Measurements from ENCODE around the gene NKD1.

The NKD1 gene

GRCh38 chr16:50613281-50613963 is 65.2 kb downstream of the NKD1 start:
- Mint-ChIP-seq H3K36me3 (ENCODE audit: low read depth) (no peaks in the 10 kb centered on the region), H3K4me3 (no peak overlapping the region), H3K27ac (no peak overlapping the region), H3K4me1 (ENCODE audit: low read depth) (peaks cover 5% of the 10 kb centered on the region), H3K9me3 (no peaks in the 10 kb centered on the region), H3K27me3 (ENCODE audit: low read depth) (no peaks in the 10 kb centered on the region)
- no peak for DNase-seq (ENCODE audit: low spot score)

DNA sequence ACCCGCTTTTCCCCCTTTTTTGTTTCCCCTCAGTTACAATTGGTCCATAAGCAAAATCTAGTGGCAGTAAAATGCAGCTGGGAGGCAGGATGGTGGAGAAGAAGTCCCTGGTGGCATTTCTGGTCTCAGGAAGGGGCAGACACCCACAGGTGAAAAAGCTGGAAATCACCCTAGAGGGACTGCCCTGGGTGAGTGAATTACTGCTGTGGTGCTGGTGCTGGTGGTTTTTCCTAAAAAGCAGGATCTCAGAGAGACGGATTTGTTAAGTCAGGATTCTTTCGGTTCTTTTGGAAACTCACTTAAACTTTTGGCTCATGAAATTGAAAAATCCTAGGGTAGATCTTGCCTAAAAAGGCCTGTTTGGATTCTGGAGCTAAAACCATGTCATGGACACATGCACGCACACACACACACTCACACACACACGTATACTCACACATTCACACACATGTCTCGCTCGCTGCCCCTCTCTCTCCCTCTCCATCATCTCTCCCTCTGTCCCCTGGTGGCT is 65.8 kb downstream of the NKD1 start:
- no peak for DNase-seq (ENCODE audit: low spot score)
- Mint-ChIP-seq H3K4me1 (ENCODE audit: low read depth) (peaks cover 5% of the 10 kb centered on the region), H3K36me3 (ENCODE audit: low read depth) (no peaks in the 10 kb centered on the region), H3K9me3 (no peaks in the 10 kb centered on the region), H3K27ac (no peak overlapping the region), H3K4me3 (no peak overlapping the region), H3K27me3 (ENCODE audit: low read depth) (no peaks in the 10 kb centered on the region)

- Mint-ChIP-seq H3K27ac (no peak overlapping the region), H3K27me3 (ENCODE audit: low read depth) (no peaks in the 10 kb centered on the region), H3K4me1 (ENCODE audit: low read depth) (peaks cover 5% of the 10 kb centered on the region), H3K9me3 (no peaks in the 10 kb centered on the region), H3K36me3 (ENCODE audit: low read depth) (no peaks in the 10 kb centered on the region), H3K4me3 (no peak overlapping the region)
- no peak for DNase-seq (ENCODE audit: low spot score)
These were observed 66.9 kb downstream of the NKD1 start for GRCh38 chr16:50614955-50615724.

DNA sequence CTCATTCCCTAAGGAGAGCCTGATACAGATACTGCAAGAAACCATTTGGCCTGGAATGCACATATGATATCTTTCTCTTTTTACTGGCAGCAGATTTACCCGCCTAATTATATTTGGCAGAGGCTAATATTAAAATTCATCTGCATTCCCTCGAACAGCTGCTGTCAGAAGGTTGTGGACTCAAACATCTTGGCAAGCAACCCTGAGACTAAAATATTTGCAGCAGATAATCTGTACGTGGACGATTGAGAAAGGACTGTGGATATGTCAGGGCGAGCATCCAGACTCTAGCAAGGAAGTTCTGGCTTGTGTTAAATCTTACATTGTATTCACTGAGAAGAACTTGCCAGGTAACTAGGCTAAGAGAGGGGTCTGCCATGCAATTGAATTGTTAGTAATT is 67.7 kb downstream of the NKD1 start:
- H3K4me1 Mint-ChIP-seq (ENCODE audit: low read depth): peaks cover 5% of the 10 kb centered on the region
- DNase-seq (ENCODE audit: low spot score): no peak
- no peak overlapping the region for H3K4me3 Mint-ChIP-seq
- no peaks in the 10 kb centered on the region for H3K9me3 Mint-ChIP-seq
- H3K36me3 Mint-ChIP-seq (ENCODE audit: low read depth): no peaks in the 10 kb centered on the region
- no peaks in the 10 kb centered on the region for H3K27me3 Mint-ChIP-seq (ENCODE audit: low read depth)
- no peak overlapping the region for H3K27ac Mint-ChIP-seq

- peaks cover 5% of the 10 kb centered on the region for H3K4me1 Mint-ChIP-seq (ENCODE audit: low read depth)
- no peaks in the 10 kb centered on the region for H3K9me3 Mint-ChIP-seq
- no peaks in the 10 kb centered on the region for H3K27me3 Mint-ChIP-seq (ENCODE audit: low read depth)
- no peak overlapping the region for H3K4me3 Mint-ChIP-seq
- H3K27ac Mint-ChIP-seq: no peak overlapping the region
- no peaks in the 10 kb centered on the region for H3K36me3 Mint-ChIP-seq (ENCODE audit: low read depth)
- no peak for DNase-seq (ENCODE audit: low spot score)
These were observed 68.2 kb downstream of the NKD1 start for GRCh38 chr16:50616386-50616785.

DNA sequence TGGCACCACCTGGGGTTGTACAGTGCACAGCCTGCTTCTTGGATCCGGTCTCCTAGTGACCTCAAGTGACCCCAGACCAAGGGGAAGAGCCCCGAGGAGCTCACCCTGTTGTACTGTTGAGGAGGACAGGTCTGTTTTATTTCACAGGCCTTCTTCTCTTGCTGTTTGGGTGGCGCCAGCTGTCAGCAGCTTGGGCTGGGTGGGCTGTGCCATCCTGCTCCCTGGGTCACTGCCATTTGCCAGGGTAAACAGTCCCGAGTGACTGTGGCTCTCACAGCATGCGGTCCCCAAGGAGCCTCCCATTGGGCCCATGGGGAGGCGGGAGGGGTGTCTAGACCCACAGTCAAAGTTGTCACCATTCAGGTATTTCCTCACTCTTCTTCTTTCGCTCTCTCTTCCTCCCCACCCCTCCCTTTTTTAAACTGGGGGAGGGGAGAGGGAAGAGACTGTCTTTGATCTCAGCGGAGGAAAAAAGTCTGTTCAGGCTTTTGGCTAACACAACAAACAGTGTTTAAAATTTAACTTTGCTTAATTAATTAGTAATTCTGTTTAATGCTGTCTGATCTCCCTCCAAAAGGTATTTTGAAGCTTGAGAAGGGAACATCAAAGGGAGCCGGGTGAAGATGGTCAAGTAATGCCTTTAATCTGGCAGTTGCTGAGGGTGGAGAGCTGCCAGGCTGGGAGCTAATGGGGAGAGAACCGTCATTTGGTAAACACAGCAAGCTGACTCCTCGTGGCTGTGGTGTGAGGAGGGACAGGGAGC is 68.9 kb downstream of the NKD1 start:
- Mint-ChIP-seq H3K4me1 (ENCODE audit: low read depth) (peaks cover 3% of the 10 kb centered on the region), H3K9me3 (no peaks in the 10 kb centered on the region), H3K27me3 (ENCODE audit: low read depth) (no peaks in the 10 kb centered on the region), H3K27ac (no peak overlapping the region), H3K36me3 (ENCODE audit: low read depth) (no peaks in the 10 kb centered on the region), H3K4me3 (no peak overlapping the region)
- DNase-seq (ENCODE audit: low spot score): no peak

- DNase-seq (ENCODE audit: low spot score): no peak
- Mint-ChIP-seq H3K4me1 (ENCODE audit: low read depth) (peaks cover 3% of the 10 kb centered on the region), H3K36me3 (ENCODE audit: low read depth) (no peaks in the 10 kb centered on the region), H3K27ac (no peak overlapping the region), H3K27me3 (ENCODE audit: low read depth) (no peaks in the 10 kb centered on the region), H3K9me3 (no peaks in the 10 kb centered on the region), H3K4me3 (no peak overlapping the region)
These were observed 69.5 kb downstream of the NKD1 start for GRCh38 chr16:50617646-50618184.

DNA sequence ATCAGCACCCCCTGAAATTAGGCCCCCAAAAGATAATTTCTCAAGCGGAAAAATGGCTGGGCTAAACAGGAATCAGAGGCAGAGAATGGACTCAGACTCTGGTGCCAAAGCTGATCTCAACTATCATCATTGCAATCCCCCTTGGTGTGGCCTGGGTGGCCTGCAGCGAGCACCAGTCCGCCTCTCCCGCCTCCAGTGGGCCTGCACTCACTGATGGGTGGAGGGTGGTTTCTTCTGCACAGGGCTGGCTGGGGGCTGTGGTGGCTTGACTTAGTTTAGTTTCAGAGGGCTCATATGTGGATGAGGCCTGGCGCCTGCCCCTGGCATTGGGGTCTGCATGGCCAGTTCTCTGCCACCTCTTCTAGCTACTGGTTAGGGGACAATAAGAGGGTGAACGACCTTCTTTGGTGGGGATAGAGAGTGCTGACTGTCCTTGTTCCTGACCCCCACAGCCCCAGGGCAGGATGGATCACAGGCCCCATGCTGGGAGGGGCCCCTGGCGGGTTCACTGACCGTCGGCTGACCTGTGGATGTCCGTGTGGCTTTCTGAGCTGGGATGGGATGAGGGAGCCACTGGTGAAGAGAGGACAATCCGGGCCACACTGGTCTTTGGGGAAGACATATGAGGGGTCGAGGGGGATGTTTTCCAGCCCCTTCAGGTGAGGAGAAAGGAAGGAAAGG is 70.2 kb downstream of the NKD1 start:
- H3K36me3 Mint-ChIP-seq (ENCODE audit: low read depth): no peaks in the 10 kb centered on the region
- no peak for DNase-seq (ENCODE audit: low spot score)
- no peaks in the 10 kb centered on the region for H3K9me3 Mint-ChIP-seq
- no peak overlapping the region for H3K27ac Mint-ChIP-seq
- no peaks in the 10 kb centered on the region for H3K27me3 Mint-ChIP-seq (ENCODE audit: low read depth)
- peaks cover 3% of the 10 kb centered on the region for H3K4me1 Mint-ChIP-seq (ENCODE audit: low read depth)
- no peak overlapping the region for H3K4me3 Mint-ChIP-seq

DNA sequence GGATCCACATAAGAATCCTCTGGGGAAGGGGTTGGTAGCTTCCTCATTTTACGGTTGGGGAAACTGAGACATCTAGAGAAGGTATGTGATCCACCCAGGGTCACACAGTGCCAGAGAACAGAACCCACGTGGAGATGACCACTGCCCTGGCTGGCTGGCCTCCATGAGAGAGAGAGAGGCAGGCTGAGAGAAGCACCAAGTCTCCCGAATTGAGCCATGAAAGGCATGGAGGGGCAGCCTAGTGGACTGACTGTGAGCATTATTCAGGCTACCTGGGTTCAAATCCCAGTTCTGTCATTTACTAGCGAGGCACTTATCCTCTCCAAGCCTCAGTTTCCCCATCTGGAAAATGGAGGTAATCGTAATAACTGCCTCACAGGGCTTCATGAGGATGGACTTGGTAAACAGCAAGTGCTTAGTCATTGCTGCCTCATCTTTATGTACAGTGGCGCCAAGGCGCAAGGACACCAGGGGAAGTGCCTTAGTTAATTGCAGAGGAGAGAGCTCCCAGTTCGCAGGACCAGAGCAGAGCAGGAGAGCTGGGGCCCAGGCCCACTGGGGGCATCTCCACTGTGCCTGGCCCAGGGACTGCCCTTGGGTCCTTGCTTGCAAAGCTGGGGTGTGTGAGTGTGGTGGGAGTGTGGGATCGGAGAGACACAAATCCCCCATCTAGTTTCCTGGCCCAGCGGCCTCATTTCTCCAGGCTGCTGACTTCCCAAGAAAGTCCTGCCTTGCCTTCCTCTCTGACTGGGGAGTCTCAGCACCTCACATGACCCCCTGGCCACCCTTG is 71.7 kb downstream of the NKD1 start:
- Mint-ChIP-seq H3K9me3 (no peaks in the 10 kb centered on the region), H3K4me1 (ENCODE audit: low read depth) (peaks cover 10% of the 10 kb centered on the region), H3K4me3 (no peak overlapping the region), H3K27ac (no peak overlapping the region), H3K36me3 (ENCODE audit: low read depth) (no peaks in the 10 kb centered on the region), H3K27me3 (ENCODE audit: low read depth) (no peaks in the 10 kb centered on the region)
- no peak for DNase-seq (ENCODE audit: low spot score)

- Mint-ChIP-seq H3K27me3 (ENCODE audit: low read depth) (no peaks in the 10 kb centered on the region), H3K36me3 (ENCODE audit: low read depth) (no peaks in the 10 kb centered on the region), H3K4me1 (ENCODE audit: low read depth) (peaks cover 10% of the 10 kb centered on the region), H3K27ac (no peak overlapping the region), H3K4me3 (no peak overlapping the region), H3K9me3 (no peaks in the 10 kb centered on the region)
- DNase-seq (ENCODE audit: low spot score): no peak
These were observed 72.7 kb downstream of the NKD1 start for GRCh38 chr16:50620646-50621451.

DNA sequence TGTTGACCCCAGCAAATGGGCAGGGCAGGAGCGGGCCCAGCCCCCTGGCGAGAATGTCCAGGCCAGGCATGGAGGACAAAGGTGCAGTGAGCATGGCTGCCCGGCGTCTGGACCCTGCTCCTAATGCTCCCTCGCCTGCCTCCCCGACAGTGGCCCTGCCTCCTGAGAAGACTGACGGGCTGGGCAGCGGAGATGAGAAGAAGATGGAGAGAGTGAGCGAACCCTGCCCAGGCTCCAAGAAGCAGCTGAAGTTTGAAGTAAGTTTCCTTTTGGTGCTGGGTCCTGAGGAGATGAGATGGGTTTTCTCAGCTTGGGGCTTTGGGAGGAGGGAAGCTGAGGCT is 73.2 kb downstream of the NKD1 start:
- no peak overlapping the region for H3K4me3 Mint-ChIP-seq
- peaks cover 10% of the 10 kb centered on the region for H3K4me1 Mint-ChIP-seq (ENCODE audit: low read depth)
- H3K36me3 Mint-ChIP-seq (ENCODE audit: low read depth): no peaks in the 10 kb centered on the region
- H3K27me3 Mint-ChIP-seq (ENCODE audit: low read depth): no peaks in the 10 kb centered on the region
- H3K9me3 Mint-ChIP-seq: no peaks in the 10 kb centered on the region
- DNase-seq (ENCODE audit: low spot score): no peak
- H3K27ac Mint-ChIP-seq: no peak overlapping the region

DNA sequence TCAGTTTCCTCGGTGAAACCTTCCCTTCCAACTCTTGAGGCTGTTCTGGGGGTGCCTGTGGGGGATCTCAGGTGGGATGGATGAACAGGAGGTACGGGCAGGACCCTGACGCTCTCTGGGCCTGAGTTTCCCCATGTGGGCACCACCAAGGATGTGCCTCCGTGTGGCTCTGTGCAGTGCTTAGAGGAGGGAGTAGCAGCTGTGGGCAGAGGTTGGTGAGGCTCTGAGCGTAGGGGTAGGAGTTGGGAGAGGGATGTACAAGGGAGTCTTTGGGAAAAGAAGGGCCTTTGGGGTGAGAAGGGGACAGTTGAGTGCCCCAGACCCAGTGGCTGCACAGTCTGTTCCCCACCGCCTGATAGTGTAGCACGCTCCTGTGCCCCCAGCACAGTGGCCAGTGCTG is 73.8 kb downstream of the NKD1 start:
- Mint-ChIP-seq H3K4me1 (ENCODE audit: low read depth) (peaks cover 16% of the 10 kb centered on the region), H3K36me3 (ENCODE audit: low read depth) (no peaks in the 10 kb centered on the region), H3K4me3 (no peak overlapping the region), H3K27ac (no peak overlapping the region), H3K9me3 (no peaks in the 10 kb centered on the region), H3K27me3 (ENCODE audit: low read depth) (no peaks in the 10 kb centered on the region)
- no peak for DNase-seq (ENCODE audit: low spot score)

Measured in T-helper 2 cell treated with Interferon-gamma antibody and Interleukin-4, amounts not matched to agents 5 μg/mL and 100 μg/mL, for 36 hours (primary cell).